Epithelial cell of esophagus (primary cell): Measurements from ENCODE around the gene TPO.

ENCODE experiments used
- DNase-seq: peaks from one replicate; pipeline ENCODE4 v3.0.0; 2010; ENCODE audit warnings: low read depth
- H3K4me3 ChIP-seq: 2 replicates; pipeline ENCODE4 v1.5.1; 2011; ENCODE audit warnings: mild to moderate bottlenecking, low read length, control low read depth
- CTCF ChIP-seq: IDR thresholded peaks from 2 replicates; pipeline ENCODE4 v1.5.1; 2011; ENCODE audit warnings: low read depth, mild to moderate bottlenecking, low read length, control low read depth, inconsistent platforms; ENCODE audit not compliant: insufficient read depth; ENCODE audit errors: missing control alignments

Gene TPO

GRCh38 chr2:1430491-1430890, 17.2 kb downstream of the TPO start:
- DNase-seq, result no peak
- no peak for TF ChIP-seq CTCF
- H3K4me3 ChIP-seq, result no peak overlapping the region

- no peak for DNase-seq
- TF ChIP-seq CTCF, result no peak
Observed at GRCh38 chr2:1431886-1432400, 18.7 kb downstream of the TPO start.

GRCh38 chr2:1432726-1433125, 19.5 kb downstream of the TPO start:
- DNase-seq, result no peak
- H3K4me3 ChIP-seq, result no peak overlapping the region
- TF ChIP-seq CTCF, result no peak

More at GRCh38 chr2:1431886-1432400, 18.7 kb downstream of the TPO start:
- H3K4me3 ChIP-seq, result no peak overlapping the region

- TF ChIP-seq CTCF, result no peak
- DNase-seq, result no peak
- H3K4me3 ChIP-seq, result no peak overlapping the region
Observed at GRCh38 chr2:1436369-1436768, 23.1 kb downstream of the TPO start.

GRCh38 chr2:1437101-1437500, 23.8 kb downstream of the TPO start:
- no peak overlapping the region for H3K4me3 ChIP-seq
- TF ChIP-seq CTCF, result no peak
- DNase-seq, result no peak

- TF ChIP-seq CTCF, result no peak
- DNase-seq, result no peak
- no peak overlapping the region for H3K4me3 ChIP-seq
Observed at GRCh38 chr2:1437537-1437936, 24.3 kb downstream of the TPO start.

- no peak overlapping the region for H3K4me3 ChIP-seq
- no peak for TF ChIP-seq CTCF
- DNase-seq, result no peak
Observed at GRCh38 chr2:1438972-1439371, 25.7 kb downstream of the TPO start.
